GM19395 (cell line): ENCODE results near the gene NDUFA8.

ENCODE experiments used
- ATAC-seq: cut with Tn5 transposase; IDR thresholded peaks from one replicate; pipeline ENCODE4 v1.9.1; 2021; ENCODE audit warnings: mild to moderate bottlenecking, moderate library complexity; ENCODE audit not compliant: unreplicated experiment

The NDUFA8 gene

GRCh38 chr9:122138560-122139268 lies 20.9 kb downstream of the NDUFA8 start:
- ATAC-seq = no peak

GRCh38 chr9:122135529-122135859 lies 24.1 kb downstream of the NDUFA8 start:
- no peak for ATAC-seq

- no peak for ATAC-seq
These were observed 24.6 kb downstream of the NDUFA8 start for GRCh38 chr9:122134822-122135528.

GRCh38 chr9:122133984-122134535 lies 25.5 kb downstream of the NDUFA8 start:
- ATAC-seq = no peak

- ATAC-seq = no peak
These were observed 26.2 kb downstream of the NDUFA8 start for GRCh38 chr9:122133263-122133983.

GRCh38 chr9:122132539-122132938 lies 27.0 kb downstream of the NDUFA8 start:
- ATAC-seq = no peak

GRCh38 chr9:122131401-122132001 lies 28.1 kb downstream of the NDUFA8 start:
- no peak for ATAC-seq

GRCh38 chr9:122130837-122131236 lies 28.7 kb downstream of the NDUFA8 start:
- no peak for ATAC-seq

GRCh38 chr9:122129969-122130368 lies 29.6 kb downstream of the NDUFA8 start:
- ATAC-seq = no peak

- no peak for ATAC-seq
These were observed 30.6 kb downstream of the NDUFA8 start for GRCh38 chr9:122128969-122129343.

- ATAC-seq = no peak
These were observed 31.3 kb downstream of the NDUFA8 start for GRCh38 chr9:122128007-122128968.

GRCh38 chr9:122127396-122127798 lies 32.2 kb downstream of the NDUFA8 start:
- no peak for ATAC-seq

GRCh38 chr9:122126331-122127261 lies 33.0 kb downstream of the NDUFA8 start:
- no peak for ATAC-seq

GRCh38 chr9:122125509-122126330 lies 33.9 kb downstream of the NDUFA8 start:
- ATAC-seq = no peak

- peak; percentile 79 for ATAC-seq
These were observed 34.4 kb downstream of the NDUFA8 start for GRCh38 chr9:122125158-122125508.

- ATAC-seq = no peak
These were observed 35.1 kb downstream of the NDUFA8 start for GRCh38 chr9:122124528-122124927.

GRCh38 chr9:122124048-122124447 lies 35.5 kb downstream of the NDUFA8 start:
- ATAC-seq = no peak

- ATAC-seq = no peak
These were observed 36.5 kb downstream of the NDUFA8 start for GRCh38 chr9:122122903-122123632.
